HCT116 (cell line): ENCODE data around the gene GARIN5B. TPM values are rescaled to one million over a fixed set of nuclear protein-coding genes. Genes with fewer than 3 reads are reported as not detected.
A peak's percentile ranks its signal among the peaks of the same experiment; 100 is the strongest.

Experiments
- ATAC-seq: fragments of 200-7000 bp; cut with Tn5 transposase; 2 replicates; pipeline ENCODE4 v1.9.1; 2020; ENCODE audit warnings: mild to moderate bottlenecking, moderate library complexity
- BruUV-seq: library from RNA; stranded (reverse); fragments of 400-500 nt; replicated peaks from 2 replicates; lab custom pipeline; 2021; lab: Mats Ljungman, UMichigan
- CTCF ChIA-PET: fragments of 300-600 bp; sonication (Branson Sonifier 250); formaldehyde crosslinking; loops from one replicate; lab custom pipeline; 2021; ENCODE audit warnings: antibody characterized with exemption; lab: Charles Lee
- POLR2A ChIA-PET: fragments of 300-600, 350-600 bp; sonication (Branson Sonifier 250); formaldehyde crosslinking; loops from one replicate; lab custom pipeline; 2021; ENCODE audit warnings: antibody characterized with exemption; lab: Charles Lee
- RAD21 ChIA-PET, 2 experiments: fragments of 300-600 bp; sonication (Branson Sonifier 250); formaldehyde crosslinking; loops; one replicate each; lab custom pipeline; 2023; ENCODE audit warnings: low total read pairs in 2 of 2; ENCODE audit not compliant: uncharacterized antibody in 2 of 2, unreplicated experiment in 2 of 2, low non-redundant PET in 1 of 2; lab: Charles Lee
- DNase-seq: peaks from one replicate; pipeline ENCODE4 v3.0.0-alpha.2; 2010; ENCODE audit warnings: low read depth, low spot score
- H2AFZ ChIP-seq: fragments of 200-600 bp; shearing (Covaris generic), sonication (generic); 2 replicates; pipeline ENCODE4 v1.6.1; 2017; ENCODE audit warnings: low read depth, mixed run types, mixed read lengths, antibody characterized with exemption, low read length; ENCODE audit not compliant: poor library complexity, severe bottlenecking
- H3K27ac ChIP-seq: 2 replicates; pipeline ENCODE4 v1.5.1; 2012; ENCODE audit warnings: low read depth, low read length
- H3K27me3 ChIP-seq: fragments of 200-600 bp; sonication (generic); 2 replicates; pipeline ENCODE4 v1.6.1; 2016; ENCODE audit warnings: mixed run types, low read length, mixed read lengths; ENCODE audit not compliant: insufficient read depth
- H3K36me3 ChIP-seq, 2 experiments: fragments of 200-500 bp in 1 of 2; fragments of 200-600 bp in 1 of 2; sonication (Bioruptor generic) in 1 of 2; sonication (generic) in 1 of 2; 2 replicates each; pipeline versions ENCODE4 v1.5.1 to v1.6.1; 2014 to 2016; ENCODE audit warnings: low read length in 2 of 2, inconsistent platforms in 1 of 2, mixed read lengths in 1 of 2, mixed run types in 1 of 2; ENCODE audit not compliant: insufficient read depth in 2 of 2, control insufficient read depth in 1 of 2
- H3K4me1 ChIP-seq, 2 experiments: fragments of 200-600 bp in 1 of 2; sonication (generic) in 1 of 2; 2 replicates each; pipeline versions ENCODE4 v1.5.1 to v1.6.1; 2012 to 2017; ENCODE audit warnings: low read length in 2 of 2, inconsistent platforms in 1 of 2, mild to moderate bottlenecking in 1 of 2, mixed read lengths in 1 of 2, mixed run types in 1 of 2, moderate library complexity in 1 of 2; ENCODE audit not compliant: insufficient read depth in 2 of 2, control insufficient read depth in 1 of 2
- H3K4me2 ChIP-seq: fragments of 200-600 bp; sonication (generic); 2 replicates; pipeline ENCODE4 v1.6.1; 2017; ENCODE audit warnings: mixed run types, low read length, mixed read lengths
- H3K4me3 ChIP-seq, 2 experiments: fragments of 200-600 bp in 1 of 2; sonication (generic) in 1 of 2; replicated peaks in 1 of 2; 2 replicates each; pipeline ENCODE4 v1.5.1; 2011 to 2016; ENCODE audit warnings: low read length in 2 of 2, control low read depth in 1 of 2, low read depth in 1 of 2, mild to moderate bottlenecking in 1 of 2, mixed read lengths in 1 of 2, mixed run types in 1 of 2
- H3K79me2 ChIP-seq: fragments of 200-600 bp; sonication (generic); 2 replicates; pipeline ENCODE4 v1.6.1; 2017; ENCODE audit warnings: mild to moderate bottlenecking, mixed run types, low read length, moderate library complexity, mixed read lengths; ENCODE audit not compliant: insufficient read depth
- H3K9ac ChIP-seq: fragments of 200-600 bp; sonication (generic); 2 replicates; pipeline ENCODE4 v1.6.1; 2016; ENCODE audit warnings: low read length, mixed read lengths
- H3K9me2 ChIP-seq: fragments of 200-600 bp; sonication (generic), shearing (Covaris generic); 2 replicates; pipeline ENCODE4 v1.6.1; 2017; ENCODE audit warnings: mixed run types, mild to moderate bottlenecking, moderate library complexity; ENCODE audit not compliant: insufficient read depth
- H3K9me3 ChIP-seq, 2 experiments: fragments of 200-500 bp in 1 of 2; fragments of 200-600 bp in 1 of 2; sonication (Bioruptor generic) in 1 of 2; sonication (generic) in 1 of 2; 2 replicates each; pipeline ENCODE4 v1.6.1; 2014 to 2017; ENCODE audit warnings: low read length in 2 of 2, mixed read lengths in 2 of 2, inconsistent platforms in 1 of 2, low read depth in 1 of 2, mild to moderate bottlenecking in 1 of 2, mixed run types in 1 of 2, moderate library complexity in 1 of 2; ENCODE audit not compliant: control insufficient read depth in 1 of 2, insufficient read depth in 1 of 2
- H4K20me1 ChIP-seq: fragments of 200-600 bp; sonication (generic), shearing (Covaris generic); 2 replicates; pipeline ENCODE4 v1.6.1; 2017; ENCODE audit warnings: mixed run types, mild to moderate bottlenecking, moderate library complexity; ENCODE audit not compliant: insufficient read depth
- CBX3 ChIP-seq: IDR thresholded peaks from 2 replicates; pipeline ENCODE4 v1.6.1; 2012; ENCODE audit warnings: low read depth
- CEBPB ChIP-seq: IDR thresholded peaks from 2 replicates; pipeline ENCODE4 v1.6.1; 2012; ENCODE audit warnings: low read depth
- EGR1 ChIP-seq: IDR thresholded peaks from 2 replicates; pipeline ENCODE4 v1.6.1; 2012; ENCODE audit warnings: low read depth
- ELF1 ChIP-seq: IDR thresholded peaks from 2 replicates; pipeline ENCODE4 v1.6.1; 2012; ENCODE audit warnings: low read depth, borderline replicate concordance
- EZH2phosphoT487 ChIP-seq: fragments of 200-600 bp; IDR thresholded peaks from 2 replicates; pipeline ENCODE4 v1.6.1; 2018; ENCODE audit warnings: antibody characterized with exemption, borderline replicate concordance
- FOSL1 ChIP-seq: IDR thresholded peaks from 2 replicates; pipeline ENCODE4 v1.6.1; 2012; ENCODE audit warnings: low read depth
- REST ChIP-seq: IDR thresholded peaks from 2 replicates; pipeline ENCODE4 v1.6.1; 2012; ENCODE audit warnings: low read depth
- YY1 ChIP-seq: IDR thresholded peaks from 2 replicates; pipeline ENCODE4 v1.6.1; 2011; ENCODE audit warnings: low read length, low read depth, moderate library complexity, mild to moderate bottlenecking; ENCODE audit not compliant: insufficient replicate concordance; ENCODE audit errors: extremely low read depth
- intact Hi-C: fragments of 100-400 bp; cut with micrococcal nuclease; formaldehyde crosslinking; loops from 2 replicates; pipeline ENCODE4 v1.10.0; 2022
- total RNA-seq: library from RNA; stranded (reverse); gene quantifications from one replicate; pipeline ENCODE4 v1.2.1, GENCODE V29; 2021; ENCODE audit not compliant: unreplicated experiment
- TF ChIP-seq, protein P1 (sequence below): IDR thresholded peaks from 2 replicates; pipeline ENCODE4 v1.6.1; 2012
- TF ChIP-seq, protein P2 (sequence below): IDR thresholded peaks from 2 replicates; pipeline ENCODE4 v1.6.1; 2012
- TF ChIP-seq, protein P3 (sequence below), 3 experiments: fragments of 200-600 bp in 1 of 3; sonication (generic) in 1 of 3; IDR thresholded peaks in 2 of 3; conservative IDR thresholded peaks in 1 of 3; 2 replicates each; pipeline ENCODE4 v1.5.1; 2012 to 2017; ENCODE audit warnings: low read depth in 2 of 3, low read length in 2 of 3, antibody characterized with exemption in 1 of 3, borderline replicate concordance in 1 of 3, control low read depth in 1 of 3, mild to moderate bottlenecking in 1 of 3, mixed read lengths in 1 of 3, mixed run types in 1 of 3, moderate library complexity in 1 of 3; ENCODE audit not compliant: insufficient read depth in 1 of 3

Gene GARIN5B
- total RNA-seq, 1 experiment from 2014 or later, result not detected

DNA sequence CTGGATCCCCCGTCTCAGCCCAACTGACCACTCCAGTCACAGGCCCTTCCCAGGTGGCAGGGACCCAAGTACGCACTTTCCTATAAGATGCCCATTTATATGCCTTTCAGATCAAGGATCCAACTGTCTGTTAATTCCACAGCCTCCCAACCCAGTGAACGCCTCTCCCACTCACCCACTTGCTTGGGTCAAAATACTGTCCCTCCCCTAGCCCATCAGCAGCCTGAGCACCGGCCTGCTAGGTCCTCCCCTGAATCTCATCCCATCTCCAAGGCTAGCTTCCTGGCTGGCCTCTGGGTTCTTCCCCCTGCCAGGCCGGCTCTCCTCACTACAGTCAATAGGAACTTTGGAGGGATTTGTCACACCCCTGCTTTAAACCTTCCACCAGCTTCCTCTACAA is 42.6 kb upstream of the GARIN5B start:
- ATAC-seq, result no peak
- ChIA-PET RAD21 (no interaction called here), POLR2A (interaction anchor here (1.1 to 1.9 kb wide), 3 partner anchors 9 to 126 kb away, joined by 3 to 6 read pairs (median 4); partner anchors contain the start of genes HSPBP1 and KMT5C), CTCF (no interaction called here)
- DNase-seq, result no peak
- H3K4me3 ChIP-seq, result peak overlapping the region; percentile 81 to 93; a peak in 3 of 4 replicates
- H3K9ac ChIP-seq, result peak overlapping the region; percentile 99; the same call in 1 of the 2 replicates
- peaks cover 17% of the 10 kb centered on the region; the same call in 1 of the 2 replicates for H4K20me1 ChIP-seq
- no peaks in the 10 kb centered on the region for H3K9me2 ChIP-seq
- no peak overlapping the region for H2AFZ ChIP-seq
- TF ChIP-seq FOSL1 (no peak), EZH2phosphoT487 (no peak), CBX3 (no peak), ELF1 (no peak), REST (no peak), YY1 (no peak), CEBPB (no peak), EGR1 (no peak)
- TF ChIP-seq, protein P1, sequence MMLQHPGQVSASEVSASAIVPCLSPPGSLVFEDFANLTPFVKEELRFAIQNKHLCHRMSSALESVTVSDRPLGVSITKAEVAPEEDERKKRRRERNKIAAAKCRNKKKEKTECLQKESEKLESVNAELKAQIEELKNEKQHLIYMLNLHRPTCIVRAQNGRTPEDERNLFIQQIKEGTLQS, result no peak
- TF ChIP-seq, protein P2, sequence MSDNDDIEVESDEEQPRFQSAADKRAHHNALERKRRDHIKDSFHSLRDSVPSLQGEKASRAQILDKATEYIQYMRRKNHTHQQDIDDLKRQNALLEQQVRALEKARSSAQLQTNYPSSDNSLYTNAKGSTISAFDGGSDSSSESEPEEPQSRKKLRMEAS, result no peak
- TF ChIP-seq, protein P3, sequence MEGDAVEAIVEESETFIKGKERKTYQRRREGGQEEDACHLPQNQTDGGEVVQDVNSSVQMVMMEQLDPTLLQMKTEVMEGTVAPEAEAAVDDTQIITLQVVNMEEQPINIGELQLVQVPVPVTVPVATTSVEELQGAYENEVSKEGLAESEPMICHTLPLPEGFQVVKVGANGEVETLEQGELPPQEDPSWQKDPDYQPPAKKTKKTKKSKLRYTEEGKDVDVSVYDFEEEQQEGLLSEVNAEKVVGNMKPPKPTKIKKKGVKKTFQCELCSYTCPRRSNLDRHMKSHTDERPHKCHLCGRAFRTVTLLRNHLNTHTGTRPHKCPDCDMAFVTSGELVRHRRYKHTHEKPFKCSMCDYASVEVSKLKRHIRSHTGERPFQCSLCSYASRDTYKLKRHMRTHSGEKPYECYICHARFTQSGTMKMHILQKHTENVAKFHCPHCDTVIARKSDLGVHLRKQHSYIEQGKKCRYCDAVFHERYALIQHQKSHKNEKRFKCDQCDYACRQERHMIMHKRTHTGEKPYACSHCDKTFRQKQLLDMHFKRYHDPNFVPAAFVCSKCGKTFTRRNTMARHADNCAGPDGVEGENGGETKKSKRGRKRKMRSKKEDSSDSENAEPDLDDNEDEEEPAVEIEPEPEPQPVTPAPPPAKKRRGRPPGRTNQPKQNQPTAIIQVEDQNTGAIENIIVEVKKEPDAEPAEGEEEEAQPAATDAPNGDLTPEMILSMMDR (IDR thresholded peaks at IDR 0.05 in 2 of 3, conservative IDR thresholded peaks at IDR 0.05 in 1 of 3; ENCODE audit: borderline replicate concordance in 1 of 3, insufficient read depth in 1 of 3, low read depth in 2 of 3, low read length in 2 of 3), result no peak
- TF ChIP-seq, all 23 proteins: peak for 0
- peaks cover 12 to 27% of the 10 kb centered on the region in 2 experiments for H3K4me1 ChIP-seq
- no peaks in the 10 kb centered on the region for H3K27me3 ChIP-seq
- H3K36me3 ChIP-seq, result peaks cover 41 to 52% of the 10 kb centered on the region in 2 experiments
- intact Hi-C loops, result no loop called here
- peak overlapping the region; percentile 95 for H3K27ac ChIP-seq
- no TSS peak for BruUV-seq
- H3K9me3 ChIP-seq, result no peaks in the 10 kb centered on the region
- peaks cover 54% of the 10 kb centered on the region for H3K79me2 ChIP-seq
- peak overlapping the region; percentile 83 for H3K4me2 ChIP-seq
